Neutrophil (primary cell): Measurements from ENCODE around the gene SPIRE1.

Experiments used
- H3K27ac ChIP-seq: fragments of 200-600 bp; sonication (generic); 2 replicates; pipeline ENCODE4 v1.5.1; 2016; ENCODE audit warnings: mild to moderate bottlenecking, moderate library complexity
- H3K27me3 ChIP-seq: fragments of 200-600 bp; sonication (generic); 2 replicates; pipeline ENCODE4 v1.6.0; 2016; ENCODE audit warnings: mild to moderate bottlenecking
- H3K36me3 ChIP-seq: fragments of 200-600 bp; sonication (generic); 2 replicates; pipeline ENCODE4 v1.5.1; 2017
- H3K4me1 ChIP-seq, 2 experiments: fragments of 200-600 bp in 1 of 2; sonication (generic) in 1 of 2; 1 replicate in 1 of 2; 2 replicates in 1 of 2; pipeline versions ENCODE4 v1.5.1 to v1.6.1; 2013 to 2016; ENCODE audit warnings: low read depth in 1 of 2, low read length in 1 of 2, mild to moderate bottlenecking in 1 of 2, moderate library complexity in 1 of 2; ENCODE audit not compliant: control insufficient read depth in 1 of 2, insufficient read depth in 1 of 2
- H3K4me3 ChIP-seq, 2 experiments: fragments of 200-600 bp in 1 of 2; sonication (generic) in 1 of 2; 1 replicate in 1 of 2; 2 replicates in 1 of 2; pipeline ENCODE4 v1.5.1; 2013 to 2016; ENCODE audit warnings: low read depth in 1 of 2, low read length in 1 of 2, mild to moderate bottlenecking in 1 of 2, moderate library complexity in 1 of 2
- H3K9me3 ChIP-seq: fragments of 200-600 bp; sonication (generic); 2 replicates; pipeline ENCODE4 v1.5.1; 2016
- TF ChIP-seq, protein P1 (sequence below): fragments of 200-600 bp; sonication (generic); IDR thresholded peaks from 2 replicates; pipeline ENCODE4 v1.5.1; 2016; ENCODE audit warnings: antibody characterized with exemption

Gene SPIRE1

DNA sequence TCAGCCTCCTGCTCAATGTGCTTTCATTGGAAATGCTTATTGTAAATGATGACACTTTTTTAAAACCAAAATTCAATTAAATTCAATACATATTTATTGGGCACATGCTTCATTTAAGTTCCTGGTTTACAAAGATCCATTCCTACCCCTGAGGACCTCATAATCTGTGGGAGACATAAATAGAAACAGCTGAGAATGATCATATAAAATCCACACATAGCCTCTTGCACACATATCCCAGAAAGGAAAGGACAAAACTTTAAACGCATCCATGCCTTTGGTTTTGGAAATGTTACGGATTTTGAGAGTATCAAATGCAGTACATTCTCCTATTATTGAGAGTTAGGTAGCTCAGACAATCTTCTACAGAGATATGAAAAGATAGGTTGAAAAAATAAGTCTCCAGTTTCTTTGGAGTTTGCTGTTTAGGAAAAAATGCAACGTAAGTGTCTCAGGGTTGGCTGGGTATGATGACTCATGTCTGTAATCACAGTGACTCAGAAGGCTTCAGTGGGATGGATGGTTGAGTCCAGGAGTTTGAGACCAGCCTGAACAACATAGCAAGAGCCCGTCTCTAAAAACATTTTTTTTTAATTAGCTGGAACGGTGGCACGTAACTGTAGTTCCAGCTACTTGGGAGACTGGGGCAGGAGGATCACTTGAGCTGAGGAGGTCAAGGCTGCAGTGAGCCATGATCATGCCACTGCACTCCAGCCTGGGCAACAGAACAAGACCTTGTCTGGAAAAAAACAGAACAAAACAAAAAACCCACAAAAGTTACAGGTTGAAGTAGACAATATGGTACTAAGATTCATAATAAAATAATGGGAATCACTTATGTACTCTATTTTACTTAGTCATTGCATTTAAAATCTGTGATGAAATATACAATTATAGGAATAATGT is 254.1 kb downstream of the SPIRE1 start:
- H3K4me3 ChIP-seq: no peak overlapping the region
- peaks cover 63% of the 10 kb centered on the region for H3K27me3 ChIP-seq
- TF ChIP-seq, protein P1, sequence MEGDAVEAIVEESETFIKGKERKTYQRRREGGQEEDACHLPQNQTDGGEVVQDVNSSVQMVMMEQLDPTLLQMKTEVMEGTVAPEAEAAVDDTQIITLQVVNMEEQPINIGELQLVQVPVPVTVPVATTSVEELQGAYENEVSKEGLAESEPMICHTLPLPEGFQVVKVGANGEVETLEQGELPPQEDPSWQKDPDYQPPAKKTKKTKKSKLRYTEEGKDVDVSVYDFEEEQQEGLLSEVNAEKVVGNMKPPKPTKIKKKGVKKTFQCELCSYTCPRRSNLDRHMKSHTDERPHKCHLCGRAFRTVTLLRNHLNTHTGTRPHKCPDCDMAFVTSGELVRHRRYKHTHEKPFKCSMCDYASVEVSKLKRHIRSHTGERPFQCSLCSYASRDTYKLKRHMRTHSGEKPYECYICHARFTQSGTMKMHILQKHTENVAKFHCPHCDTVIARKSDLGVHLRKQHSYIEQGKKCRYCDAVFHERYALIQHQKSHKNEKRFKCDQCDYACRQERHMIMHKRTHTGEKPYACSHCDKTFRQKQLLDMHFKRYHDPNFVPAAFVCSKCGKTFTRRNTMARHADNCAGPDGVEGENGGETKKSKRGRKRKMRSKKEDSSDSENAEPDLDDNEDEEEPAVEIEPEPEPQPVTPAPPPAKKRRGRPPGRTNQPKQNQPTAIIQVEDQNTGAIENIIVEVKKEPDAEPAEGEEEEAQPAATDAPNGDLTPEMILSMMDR: no peak
- H3K36me3 ChIP-seq: no peaks in the 10 kb centered on the region
- H3K4me1 ChIP-seq: peaks cover 9 to 14% of the 10 kb centered on the region in 2 experiments
- no peaks in the 10 kb centered on the region for H3K9me3 ChIP-seq
- H3K27ac ChIP-seq: no peak overlapping the region

DNA sequence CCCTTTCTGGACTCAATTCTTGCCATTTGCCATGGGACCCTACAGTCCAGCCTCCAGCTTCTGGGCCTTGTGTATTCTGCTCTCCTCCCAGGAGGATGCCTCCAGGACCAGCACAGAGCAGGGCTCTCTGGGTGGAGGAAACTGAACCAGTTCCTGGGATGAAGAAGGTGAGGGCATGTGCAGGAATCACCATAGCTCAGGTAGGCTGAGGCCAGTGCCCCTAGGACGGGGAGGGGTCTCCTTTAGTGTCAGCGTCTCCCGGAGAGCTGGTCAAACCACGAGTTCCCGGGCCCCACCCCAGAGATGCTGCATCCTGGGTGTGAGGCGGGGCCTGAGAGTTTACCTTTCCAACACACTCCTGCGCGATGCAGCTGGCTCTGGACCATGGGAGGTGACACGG is 256.0 kb downstream of the SPIRE1 start:
- TF ChIP-seq, protein P1: no peak
- Histone ChIP-seq H3K27me3 (peaks cover 43% of the 10 kb centered on the region), H3K9me3 (no peaks in the 10 kb centered on the region), H3K36me3 (no peaks in the 10 kb centered on the region), H3K4me1 (peaks cover under 1 to 2% of the 10 kb centered on the region in 2 experiments), H3K27ac (no peak overlapping the region), H3K4me3 (no peak overlapping the region)

DNA sequence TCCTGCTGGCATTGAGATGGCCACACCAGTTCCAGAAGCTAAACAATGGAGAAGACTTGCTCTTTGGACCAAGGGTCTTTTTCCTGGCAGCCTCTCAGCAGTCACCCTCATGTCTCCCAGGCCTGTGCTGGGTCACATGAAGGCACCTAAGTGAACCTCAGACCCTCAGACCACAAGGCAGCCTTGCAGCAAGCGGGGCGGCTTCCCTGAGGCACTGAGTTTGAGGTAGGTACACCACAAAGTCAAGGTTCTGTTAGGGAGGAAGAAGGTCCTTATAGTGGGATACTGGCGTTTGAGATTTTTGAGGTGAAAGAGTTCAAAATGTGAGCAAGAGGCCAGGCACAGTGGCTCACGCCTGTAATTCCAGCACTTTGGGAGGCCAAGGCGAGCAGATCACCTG is 258.7 kb downstream of the SPIRE1 start:
- Histone ChIP-seq H3K36me3 (no peaks in the 10 kb centered on the region), H3K9me3 (no peaks in the 10 kb centered on the region), H3K27me3 (peaks cover 17% of the 10 kb centered on the region), H3K27ac (no peak overlapping the region), H3K4me3 (no peak overlapping the region), H3K4me1 (peaks cover 0 to 2% of the 10 kb centered on the region in 2 experiments)
- TF ChIP-seq, protein P1: no peak

DNA sequence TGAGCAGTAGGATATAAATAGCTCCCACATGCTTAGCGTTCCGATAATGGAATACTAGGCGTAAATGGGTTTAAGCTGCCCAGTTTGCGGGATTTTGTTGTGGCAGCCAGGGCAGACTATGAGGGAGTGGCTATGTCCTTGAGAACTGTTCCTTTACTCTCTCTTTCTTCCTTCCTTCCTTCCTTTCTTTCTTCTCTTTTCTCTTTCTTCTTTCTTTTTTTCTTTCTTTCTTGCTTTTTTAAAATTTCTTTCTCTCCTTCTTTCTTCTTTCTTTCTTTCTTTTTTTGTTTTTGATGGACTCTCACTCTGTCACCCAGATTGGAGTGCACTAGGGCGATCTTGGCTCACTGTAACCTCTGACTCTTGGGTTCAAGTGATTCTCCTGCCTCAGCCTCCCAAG is 259.3 kb downstream of the SPIRE1 start:
- Histone ChIP-seq H3K4me3 (no peak overlapping the region), H3K27ac (no peak overlapping the region), H3K27me3 (peaks cover 11% of the 10 kb centered on the region), H3K4me1 (peaks cover 0 to 2% of the 10 kb centered on the region in 2 experiments), H3K9me3 (no peaks in the 10 kb centered on the region), H3K36me3 (no peaks in the 10 kb centered on the region)
- TF ChIP-seq, protein P1: no peak

DNA sequence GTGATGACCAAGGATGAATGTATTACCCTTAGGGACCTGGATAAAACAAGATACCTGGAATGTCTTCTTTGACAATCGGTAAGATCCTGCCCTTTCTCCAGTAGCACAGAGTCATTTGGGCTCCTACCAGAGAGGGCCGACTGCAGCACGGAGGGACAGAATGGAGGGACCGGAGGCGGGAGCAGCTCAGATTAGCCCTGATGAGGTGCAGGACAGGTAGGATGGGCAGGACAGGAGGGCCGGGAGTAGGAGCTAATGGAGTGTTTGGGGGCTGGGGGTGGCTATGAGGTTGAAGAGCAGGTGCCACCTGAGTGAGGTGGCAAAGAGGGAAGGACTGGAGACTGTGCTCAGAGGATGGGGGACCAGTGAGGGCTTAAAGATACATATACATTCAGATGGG is 260.1 kb downstream of the SPIRE1 start:
- TF ChIP-seq, protein P1: no peak
- Histone ChIP-seq H3K9me3 (no peaks in the 10 kb centered on the region), H3K4me1 (peaks cover 0 to 2% of the 10 kb centered on the region in 2 experiments), H3K36me3 (no peaks in the 10 kb centered on the region), H3K27me3 (peaks cover 6% of the 10 kb centered on the region), H3K27ac (no peak overlapping the region), H3K4me3 (no peak overlapping the region)
